Lower leg skin (tissue), 3 donors: ENCODE results near the gene GRIFIN.

ENCODE experiments used
- CTCF ChIP-seq, 3 donors: fragments of 450-650 bp; IDR thresholded peaks; one replicate each; pipeline ENCODE4 v1.5.1; 2016; ENCODE audit warnings: antibody characterized with exemption in 3 of 3, mild to moderate bottlenecking in 3 of 3, moderate library complexity in 2 of 3
- POLR2A ChIP-seq, 2 donors: fragments of 450-650 bp; IDR thresholded peaks; one replicate each; pipeline ENCODE4 v1.6.1; 2016 to 2017; ENCODE audit warnings: antibody characterized with exemption in 2 of 2, mild to moderate bottlenecking in 1 of 2, moderate library complexity in 1 of 2

GRCh38 chr7:2514473-2515423 lies 38.5 kb upstream of the GRIFIN start:
- TF ChIP-seq POLR2A (IDR thresholded peaks at IDR 0.05) (no peak), CTCF (IDR thresholded peaks at IDR 0.05) (no peak)
